GM13977 (cell line): ENCODE measurements around the gene SUSD1.

Experiments used
- DNase-seq: peaks from one replicate; pipeline ENCODE4 v3.0.0; 2012; ENCODE audit warnings: low spot score
- in situ Hi-C: fragments of 300-500 bp; cut with MboI; formaldehyde crosslinking; loops from one replicate; pipeline ENCODE4 v1.12.0; 2022; ENCODE audit warnings: low sequenced_read_pairs, low pct_unique_long_range_greater_than_20kb, mixed read lengths, inconsistent platforms; ENCODE audit not compliant: unreplicated experiment
- TF ChIP-seq, protein P1 (sequence below): IDR thresholded peaks from 2 replicates; pipeline ENCODE4 v1.5.1; 2012; ENCODE audit warnings: mild to moderate bottlenecking, control low read depth; ENCODE audit not compliant: insufficient read depth; ENCODE audit errors: extremely low read depth, missing control alignments

The SUSD1 gene

DNA sequence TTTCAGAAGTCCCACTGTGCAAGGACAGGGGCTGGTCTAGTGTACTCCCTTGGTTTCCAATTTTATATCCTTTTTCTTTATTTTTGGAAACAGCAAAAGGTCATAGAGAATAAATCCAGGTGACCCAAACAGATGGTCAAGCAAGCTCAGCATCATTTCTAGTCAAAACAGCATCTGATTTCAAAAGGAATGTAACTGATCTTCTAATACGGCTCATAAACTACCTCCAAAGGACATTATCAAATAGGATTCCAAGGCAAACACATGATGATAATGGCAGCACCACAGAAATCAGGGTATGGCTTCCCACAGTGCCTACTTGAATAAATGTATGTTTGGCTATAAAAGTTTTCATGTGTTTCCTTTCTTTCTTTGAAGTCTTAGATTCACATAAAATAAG lies 57.1 kb downstream of the SUSD1 start:
- DNase-seq, result no peak
- TF ChIP-seq, protein P1, sequence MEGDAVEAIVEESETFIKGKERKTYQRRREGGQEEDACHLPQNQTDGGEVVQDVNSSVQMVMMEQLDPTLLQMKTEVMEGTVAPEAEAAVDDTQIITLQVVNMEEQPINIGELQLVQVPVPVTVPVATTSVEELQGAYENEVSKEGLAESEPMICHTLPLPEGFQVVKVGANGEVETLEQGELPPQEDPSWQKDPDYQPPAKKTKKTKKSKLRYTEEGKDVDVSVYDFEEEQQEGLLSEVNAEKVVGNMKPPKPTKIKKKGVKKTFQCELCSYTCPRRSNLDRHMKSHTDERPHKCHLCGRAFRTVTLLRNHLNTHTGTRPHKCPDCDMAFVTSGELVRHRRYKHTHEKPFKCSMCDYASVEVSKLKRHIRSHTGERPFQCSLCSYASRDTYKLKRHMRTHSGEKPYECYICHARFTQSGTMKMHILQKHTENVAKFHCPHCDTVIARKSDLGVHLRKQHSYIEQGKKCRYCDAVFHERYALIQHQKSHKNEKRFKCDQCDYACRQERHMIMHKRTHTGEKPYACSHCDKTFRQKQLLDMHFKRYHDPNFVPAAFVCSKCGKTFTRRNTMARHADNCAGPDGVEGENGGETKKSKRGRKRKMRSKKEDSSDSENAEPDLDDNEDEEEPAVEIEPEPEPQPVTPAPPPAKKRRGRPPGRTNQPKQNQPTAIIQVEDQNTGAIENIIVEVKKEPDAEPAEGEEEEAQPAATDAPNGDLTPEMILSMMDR, result no peak
- in situ Hi-C loops, result no loop called here

DNA sequence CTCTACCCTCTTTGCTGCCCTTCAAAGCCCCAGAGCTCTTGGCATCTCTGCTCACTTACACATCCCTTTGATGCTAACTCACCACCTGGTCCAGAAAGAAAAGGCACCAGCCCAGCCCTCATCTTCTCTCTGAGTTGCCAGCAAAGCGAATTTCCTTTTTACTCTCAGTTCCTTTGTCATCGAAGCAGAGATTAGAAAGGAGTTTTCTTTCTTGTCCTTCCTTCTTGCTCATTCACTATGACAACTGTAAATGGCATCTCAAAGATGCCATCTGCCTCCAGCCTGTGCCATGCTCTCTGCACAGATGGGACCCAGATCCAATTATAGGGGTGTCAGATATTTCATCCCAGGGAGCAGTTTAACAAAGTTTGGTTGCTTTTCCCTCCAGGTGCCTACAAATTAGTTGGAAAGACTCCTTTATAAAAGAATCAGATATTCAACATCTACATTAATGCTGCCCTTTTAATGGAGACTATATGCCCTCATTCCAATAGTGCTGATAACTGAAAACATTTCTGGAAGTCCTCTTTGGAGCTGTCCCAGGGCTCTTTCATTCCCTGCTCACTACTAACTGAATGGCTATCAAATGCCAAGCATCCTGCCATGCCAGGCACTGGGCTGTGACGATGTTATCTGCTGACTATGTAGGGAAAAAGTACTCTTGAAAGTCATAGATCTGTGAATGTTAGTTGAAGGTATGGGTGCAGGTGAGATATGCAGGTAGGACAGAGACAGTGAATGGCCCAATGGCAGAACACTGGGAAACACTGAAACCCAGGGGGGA lies 58.9 kb downstream of the SUSD1 start:
- in situ Hi-C loops, result no loop called here
- DNase-seq, result no peak
- TF ChIP-seq, protein P1, result no peak

DNA sequence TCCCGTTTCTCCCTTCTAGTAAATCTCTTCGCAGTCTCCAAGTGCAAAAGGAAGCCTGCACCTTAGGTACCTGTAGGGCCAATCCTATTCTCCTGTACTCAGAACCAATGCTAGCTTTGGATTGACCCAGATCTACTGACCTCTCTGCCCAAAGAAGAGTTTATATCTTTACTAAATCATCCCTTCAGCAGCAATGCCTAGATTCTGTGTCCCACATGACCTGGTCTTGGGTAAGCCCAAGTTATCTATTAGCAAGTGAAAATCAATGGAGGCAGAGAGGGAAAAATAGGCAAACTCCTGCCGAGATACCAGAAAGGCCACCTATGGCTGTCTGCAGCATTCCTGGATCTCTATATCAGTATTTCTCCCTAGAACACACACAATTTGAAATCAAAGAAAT lies 60.0 kb downstream of the SUSD1 start:
- TF ChIP-seq, protein P1, result no peak
- DNase-seq, result no peak
- in situ Hi-C loops, result no loop called here

DNA sequence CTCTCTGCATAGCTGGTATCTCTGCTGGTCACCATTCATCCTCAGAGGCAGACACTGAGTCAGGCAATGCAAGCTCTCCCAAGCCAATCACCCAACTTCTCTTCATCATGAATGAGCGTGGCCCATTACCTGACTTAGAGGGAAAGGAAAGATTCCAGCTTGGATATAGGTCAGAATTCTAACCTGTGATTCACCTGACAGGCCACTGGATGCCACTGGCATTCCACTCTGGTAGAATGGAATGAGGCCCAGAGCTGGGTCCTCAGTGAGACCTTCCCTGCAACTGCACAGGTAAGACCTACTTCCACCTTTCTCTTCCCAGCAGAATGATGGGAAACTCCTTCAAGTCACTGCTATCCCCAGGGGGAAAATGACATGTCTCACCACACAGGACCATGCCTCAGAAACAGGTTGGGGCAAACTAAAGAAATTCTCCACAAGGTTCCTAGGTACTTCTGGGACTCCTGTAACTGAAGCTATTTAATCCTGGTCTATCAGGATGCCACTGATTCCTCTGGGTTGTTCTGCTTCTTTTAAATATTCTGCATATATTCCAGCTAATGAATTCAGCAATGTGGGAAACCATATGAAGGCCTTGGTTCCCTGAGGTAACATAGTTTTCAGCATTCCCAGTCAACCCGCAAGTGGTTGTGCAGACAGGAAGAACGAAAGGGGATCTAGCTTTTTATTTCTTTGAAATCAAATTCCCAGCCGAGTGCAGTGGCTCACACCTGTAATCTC lies 62.0 kb downstream of the SUSD1 start:
- TF ChIP-seq, protein P1, result peak; percentile 60
- in situ Hi-C loops, result no loop called here
- DNase-seq, result peak; percentile 29

DNA sequence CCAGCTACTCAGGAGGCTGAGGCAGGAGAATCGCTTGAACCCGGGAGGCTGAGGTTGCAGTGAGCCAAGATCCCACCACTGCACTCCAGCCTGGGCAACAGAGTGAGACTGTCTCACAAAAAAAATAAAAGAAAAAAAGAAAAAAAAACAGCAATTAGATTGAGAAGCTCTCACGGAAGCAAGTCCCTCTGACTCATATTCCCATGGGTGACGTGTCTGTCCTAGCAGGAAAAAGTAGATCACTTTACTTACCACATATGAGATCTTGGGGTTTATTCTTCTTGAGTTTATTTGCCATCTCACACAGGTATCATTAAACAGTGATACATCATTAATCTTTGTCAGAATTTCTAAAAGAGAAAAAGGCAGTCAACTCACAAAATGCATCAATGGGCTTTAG lies 62.6 kb downstream of the SUSD1 start:
- in situ Hi-C loops, result no loop called here

DNA sequence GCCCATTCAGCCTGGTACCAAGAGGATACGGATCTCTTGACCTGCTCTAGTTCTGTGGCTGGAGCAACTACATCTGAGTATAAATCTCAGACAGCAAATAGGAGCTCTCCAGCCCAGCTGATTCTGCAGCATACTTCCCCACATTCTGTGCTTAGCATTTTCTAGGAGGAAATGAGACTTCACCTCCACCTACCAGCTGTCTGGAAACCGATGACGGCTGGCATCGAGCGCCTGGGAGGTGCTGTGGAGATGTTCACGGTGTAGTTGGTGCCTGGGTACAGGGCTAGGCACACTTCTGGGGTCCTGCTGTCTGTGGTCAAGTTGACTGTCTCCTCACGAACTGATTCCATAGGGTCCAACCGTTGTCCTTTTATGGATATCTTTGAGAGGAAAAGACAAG lies 63.6 kb downstream of the SUSD1 start:
- in situ Hi-C loops, result no loop called here
- no peak for DNase-seq
- TF ChIP-seq, protein P1, result no peak

More for the DNA sequence above, 62.6 kb downstream of the SUSD1 start:
- DNase-seq, result no peak
- TF ChIP-seq, protein P1, result no peak
